OCI-LY7 (cell line): ENCODE measurements around the gene SIL1. TPM values are rescaled to one million over a fixed set of nuclear protein-coding genes. Genes with fewer than 3 reads are reported as not detected.

ENCODE experiments used
- BruUV-seq: library from RNA; stranded (reverse); fragments of 400-500 nt; replicated peaks from 2 replicates; lab custom pipeline; 2021; lab: Mats Ljungman, UMichigan
- CTCF ChIA-PET: fragments of 300-600 bp; sonication (Branson Sonifier 250); formaldehyde crosslinking; loops from one replicate; lab custom pipeline; 2022; ENCODE audit warnings: antibody characterized with exemption; ENCODE audit not compliant: unreplicated experiment; lab: Charles Lee
- POLR2A ChIA-PET: fragments of 300-600 bp; sonication (Branson Sonifier 250); formaldehyde crosslinking; loops from one replicate; lab custom pipeline; 2022; ENCODE audit warnings: antibody characterized with exemption; lab: Charles Lee
- DNase-seq: peaks from one replicate; pipeline ENCODE4 v3.0.0-alpha.2; 2015; ENCODE audit warnings: low spot score
- H2AFZ ChIP-seq: fragments of 200-600 bp; sonication (generic), shearing (Covaris generic); 2 replicates; pipeline ENCODE4 v1.6.1; 2014; ENCODE audit warnings: mild to moderate bottlenecking, antibody characterized with exemption, low read length, moderate library complexity
- H3K27ac ChIP-seq: fragments of 200-600 bp; sonication (generic); 2 replicates; pipeline ENCODE4 v1.5.1; 2014; ENCODE audit warnings: mixed run types, low read depth, mild to moderate bottlenecking, moderate library complexity, low read length, inconsistent platforms; ENCODE audit not compliant: poor library complexity, severe bottlenecking
- H3K36me3 ChIP-seq: fragments of 200-600 bp; sonication (generic); 2 replicates; pipeline ENCODE4 v1.6.1; 2014; ENCODE audit warnings: mild to moderate bottlenecking, antibody characterized with exemption, low read length, moderate library complexity, mixed read lengths; ENCODE audit not compliant: insufficient read depth
- H3K4me1 ChIP-seq: fragments of 200-600 bp; sonication (generic); 2 replicates; pipeline ENCODE4 v1.5.1; 2014; ENCODE audit warnings: mild to moderate bottlenecking, low read length; ENCODE audit not compliant: insufficient read depth, poor library complexity, severe bottlenecking
- H3K4me2 ChIP-seq: fragments of 200-600 bp; sonication (generic); 2 replicates; pipeline ENCODE4 v1.6.1; 2014; ENCODE audit warnings: mild to moderate bottlenecking, low read length
- H3K4me3 ChIP-seq: fragments of 200-600 bp; sonication (generic); 2 replicates; pipeline ENCODE4 v1.5.1; 2014; ENCODE audit warnings: mild to moderate bottlenecking, low read depth, low read length; ENCODE audit not compliant: poor library complexity, severe bottlenecking
- H3K79me2 ChIP-seq: fragments of 200-600 bp; sonication (generic); 2 replicates; pipeline ENCODE4 v1.6.1; 2016; ENCODE audit warnings: low read depth, mild to moderate bottlenecking, low read length, moderate library complexity, mixed read lengths; ENCODE audit not compliant: insufficient read depth
- H3K9me2 ChIP-seq: fragments of 200-600 bp; sonication (generic); 2 replicates; pipeline ENCODE4 v1.6.1; 2016; ENCODE audit warnings: mild to moderate bottlenecking, low read length, mixed read lengths; ENCODE audit not compliant: insufficient read depth
- H3K9me3 ChIP-seq: fragments of 200-600 bp; sonication (generic); 2 replicates; pipeline ENCODE4 v1.6.1; 2014; ENCODE audit warnings: mild to moderate bottlenecking, mixed run types, low read length, mixed read lengths
- H4K20me1 ChIP-seq: fragments of 200-600 bp; sonication (generic); 2 replicates; pipeline ENCODE4 v1.6.1; 2014; ENCODE audit warnings: mild to moderate bottlenecking, antibody characterized with exemption, low read length, moderate library complexity, mixed read lengths; ENCODE audit not compliant: insufficient read depth
- CTCF ChIP-seq: fragments of 200-600 bp; sonication (generic); conservative IDR thresholded peaks from 2 replicates; pipeline ENCODE4 v1.5.1; 2014; ENCODE audit warnings: mild to moderate bottlenecking, antibody characterized with exemption, low read length, moderate library complexity, mixed read lengths
- EZH2phosphoT487 ChIP-seq: fragments of 200-600 bp; sonication (generic); IDR thresholded peaks from 2 replicates; pipeline ENCODE4 v1.6.1; 2018; ENCODE audit warnings: low read depth, borderline replicate concordance, mild to moderate bottlenecking, mixed run types, antibody characterized with exemption, low read length, moderate library complexity, mixed read lengths
- intact Hi-C: fragments of 100-400 bp; cut with micrococcal nuclease; formaldehyde crosslinking; loops from one replicate; pipeline ENCODE4 v1.10.0; 2022; ENCODE audit not compliant: unreplicated experiment
- total RNA-seq, 2 experiments: library from RNA; depleted of rRNA in 1 of 2; stranded (reverse); fragments of >200 nt in 1 of 2; shearing (Covaris generic) in 1 of 2; gene quantifications; 2 replicates each; pipeline ENCODE4 v1.2.3, GENCODE V29; 2014 to 2022

Gene SIL1
- total RNA-seq, 2 experiments from 2014 or later: 9.2 to 22.8 TPM

- Histone ChIP-seq H3K9me2 (no peaks in the 10 kb centered on the region), H3K27ac (no peak overlapping the region), H4K20me1 (no peaks in the 10 kb centered on the region), H3K79me2 (no peaks in the 10 kb centered on the region), H2AFZ (no peak overlapping the region), H3K9me3 (no peaks in the 10 kb centered on the region), H3K4me1 (no peaks in the 10 kb centered on the region), H3K4me2 (no peak overlapping the region), H3K36me3 (no peaks in the 10 kb centered on the region), H3K4me3 (no peak overlapping the region)
- no peak for DNase-seq
- BruUV-seq: no TSS peak
- ChIA-PET POLR2A (interaction anchor here (0.5 kb wide), 1 partner anchor 1500 kb away, joined by 3 read pairs; no protein-coding TSS in a partner anchor), CTCF (no interaction called here)
- TF ChIP-seq CTCF (no peak), EZH2phosphoT487 (no peak)
- intact Hi-C loops: no loop called here
These were observed 67.1 kb downstream of the SIL1 start for GRCh38 chr5:139131062-139131461.

- H3K4me1 ChIP-seq: no peaks in the 10 kb centered on the region
- no peaks in the 10 kb centered on the region for H3K9me3 ChIP-seq
- POLR2A ChIA-PET: interaction anchor here (0.5 to 1.7 kb wide), 3 partner anchors 11 to 1499 kb away, joined by 3 to 4 read pairs (median 3); no protein-coding TSS in a partner anchor
- no peak overlapping the region for H3K4me2 ChIP-seq
- no peaks in the 10 kb centered on the region for H3K36me3 ChIP-seq
- no peak overlapping the region for H3K4me3 ChIP-seq
- H2AFZ ChIP-seq: no peak overlapping the region
- intact Hi-C loops: no loop called here
- no peak overlapping the region for H3K27ac ChIP-seq
- CTCF ChIA-PET: no interaction called here
- no TSS peak for BruUV-seq
- no peaks in the 10 kb centered on the region for H3K79me2 ChIP-seq
- TF ChIP-seq EZH2phosphoT487: no peak
- no peak for TF ChIP-seq CTCF
- DNase-seq: no peak
- H4K20me1 ChIP-seq: no peaks in the 10 kb centered on the region
- H3K9me2 ChIP-seq: no peaks in the 10 kb centered on the region
These were observed 68.0 kb downstream of the SIL1 start for GRCh38 chr5:139130214-139130613.

- Histone ChIP-seq H3K4me1 (no peaks in the 10 kb centered on the region), H3K36me3 (no peaks in the 10 kb centered on the region), H3K9me3 (no peaks in the 10 kb centered on the region), H3K9me2 (no peaks in the 10 kb centered on the region), H4K20me1 (no peaks in the 10 kb centered on the region), H3K4me3 (no peak overlapping the region), H2AFZ (no peak overlapping the region), H3K27ac (no peak overlapping the region), H3K4me2 (no peak overlapping the region), H3K79me2 (no peaks in the 10 kb centered on the region)
- intact Hi-C loops: no loop called here
- TF ChIP-seq EZH2phosphoT487 (no peak), CTCF (no peak)
- ChIA-PET POLR2A (interaction anchor here (0.6 kb wide), 1 partner anchor 9 kb away, joined by 3 read pairs; no protein-coding TSS in a partner anchor), CTCF (interaction anchor here (0.6 kb wide), 1 partner anchor 83 kb away, joined by 3 read pairs; no protein-coding TSS in a partner anchor)
- DNase-seq: no peak
- BruUV-seq: no TSS peak
These were observed 71.5 kb downstream of the SIL1 start for GRCh38 chr5:139126711-139127111.
